Measurements from ENCODE around the gene HDAC6.
A peak's percentile ranks its signal among the peaks of the same experiment; 100 is the strongest.
"Not testable (repeated sequence)": the region's sequence is repeated elsewhere in the genome, so short reads cannot be mapped to it uniquely, and the experiment has no call there.

Gene HDAC6

DNA sequence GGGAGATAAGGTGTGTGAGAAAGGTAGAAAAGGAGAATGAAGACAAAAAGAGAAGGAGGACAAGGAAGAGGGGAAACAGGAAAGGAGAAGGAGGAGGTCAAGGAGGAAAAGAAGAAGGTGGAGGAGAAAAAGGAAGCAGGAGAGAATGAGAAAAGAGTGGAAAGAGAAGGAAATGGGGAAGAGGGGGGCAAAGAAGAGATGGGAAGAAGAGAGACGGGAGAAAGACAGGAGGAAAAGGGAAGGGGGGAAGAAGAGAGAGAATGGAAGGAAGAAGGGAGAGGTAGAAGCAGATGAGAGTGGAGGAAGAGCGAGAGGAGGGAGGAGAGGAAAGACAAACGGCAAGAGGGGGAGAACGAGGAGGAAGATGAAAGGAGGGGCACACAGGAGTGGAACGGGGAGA, 11.4 kb upstream of the HDAC6 start:
- no peak for DNase-seq

DNA sequence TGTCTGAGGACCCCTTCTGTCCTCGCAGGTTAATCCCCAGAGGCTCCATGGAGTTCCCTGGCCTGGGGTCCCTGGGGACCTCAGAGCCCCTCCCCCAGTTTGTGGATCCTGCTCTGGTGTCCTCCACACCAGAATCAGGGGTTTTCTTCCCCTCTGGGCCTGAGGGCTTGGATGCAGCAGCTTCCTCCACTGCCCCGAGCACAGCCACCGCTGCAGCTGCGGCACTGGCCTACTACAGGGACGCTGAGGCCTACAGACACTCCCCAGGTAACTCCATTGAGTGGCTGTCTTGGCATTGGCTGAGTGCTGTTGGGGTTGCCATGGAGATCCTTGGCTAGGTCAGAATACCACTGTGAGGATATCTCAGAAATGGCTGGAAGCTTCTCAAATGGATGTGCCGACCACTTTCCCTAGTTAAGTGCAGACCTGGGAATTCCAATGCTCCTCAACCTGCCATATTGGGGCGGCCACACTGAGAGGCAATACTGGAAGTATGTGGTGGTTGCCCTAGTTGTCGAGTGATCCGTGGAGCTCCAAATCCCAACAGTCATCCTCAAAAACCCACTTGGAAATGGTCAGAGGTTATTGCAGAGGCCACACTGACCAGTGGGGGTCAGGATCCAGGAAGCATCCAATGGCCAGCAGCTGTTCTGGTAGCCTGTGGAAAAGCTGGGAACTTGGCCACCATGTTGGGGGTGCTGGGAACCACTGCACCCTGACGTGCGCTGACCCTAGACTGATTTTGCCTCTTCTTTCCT, 10.6 kb upstream of the HDAC6 start:
- DNase-seq = no peak

DNA sequence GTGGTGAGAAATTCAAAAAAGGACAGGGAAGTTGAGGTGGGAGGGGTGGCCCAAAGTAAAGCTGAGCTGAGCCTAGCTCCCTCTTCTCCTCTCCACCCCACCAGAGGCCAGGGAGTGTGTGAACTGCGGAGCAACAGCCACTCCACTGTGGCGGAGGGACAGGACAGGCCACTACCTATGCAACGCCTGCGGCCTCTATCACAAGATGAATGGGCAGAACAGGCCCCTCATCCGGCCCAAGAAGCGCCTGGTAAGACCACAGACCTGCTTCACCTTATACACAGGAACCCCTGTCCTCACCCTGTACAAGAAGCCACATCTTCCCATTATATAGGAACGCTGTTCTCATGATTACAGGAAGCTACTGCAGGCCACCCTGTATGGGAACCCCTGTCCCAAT, 9.6 kb upstream of the HDAC6 start:
- DNase-seq = no peak

DNA sequence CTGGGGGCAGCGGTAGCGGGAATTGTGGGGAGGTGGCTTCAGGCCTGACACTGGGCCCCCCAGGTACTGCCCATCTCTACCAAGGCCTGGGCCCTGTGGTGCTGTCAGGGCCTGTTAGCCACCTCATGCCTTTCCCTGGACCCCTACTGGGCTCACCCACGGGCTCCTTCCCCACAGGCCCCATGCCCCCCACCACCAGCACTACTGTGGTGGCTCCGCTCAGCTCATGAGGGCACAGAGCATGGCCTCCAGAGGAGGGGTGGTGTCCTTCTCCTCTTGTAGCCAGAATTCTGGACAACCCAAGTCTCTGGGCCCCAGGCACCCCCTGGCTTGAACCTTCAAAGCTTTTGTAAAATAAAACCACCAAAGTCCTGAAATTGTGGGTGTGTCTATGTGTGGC, 7.9 kb upstream of the HDAC6 start:
- DNase-seq = no peak

DNA sequence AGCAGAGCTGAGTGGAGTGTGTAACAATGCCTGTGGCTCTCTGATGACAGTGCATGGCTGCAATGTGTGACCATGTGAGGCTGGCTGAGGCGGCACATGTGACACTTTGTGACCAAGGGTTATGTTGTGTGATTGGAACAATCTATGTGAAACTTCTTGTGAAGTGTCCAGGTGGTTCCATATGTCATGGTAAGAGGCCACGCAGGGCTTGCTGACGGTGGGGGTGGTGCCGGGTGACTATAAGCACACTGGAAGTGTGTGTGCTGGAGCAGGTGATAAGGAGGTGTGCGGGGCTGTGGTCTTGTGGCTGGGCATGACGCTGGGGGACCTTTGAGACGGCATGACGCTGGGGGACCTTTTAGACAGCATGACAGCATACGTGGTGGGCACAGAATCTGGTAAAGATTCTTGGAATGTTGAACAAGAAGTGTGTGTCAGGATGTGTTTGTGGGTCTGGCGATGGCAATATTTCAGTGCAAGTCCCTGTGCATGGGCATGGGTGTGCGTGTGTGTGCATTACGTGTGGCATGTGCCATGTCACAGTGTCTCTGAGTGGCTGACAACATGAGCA, 7.4 kb upstream of the HDAC6 start:
- no peak for DNase-seq

DNA sequence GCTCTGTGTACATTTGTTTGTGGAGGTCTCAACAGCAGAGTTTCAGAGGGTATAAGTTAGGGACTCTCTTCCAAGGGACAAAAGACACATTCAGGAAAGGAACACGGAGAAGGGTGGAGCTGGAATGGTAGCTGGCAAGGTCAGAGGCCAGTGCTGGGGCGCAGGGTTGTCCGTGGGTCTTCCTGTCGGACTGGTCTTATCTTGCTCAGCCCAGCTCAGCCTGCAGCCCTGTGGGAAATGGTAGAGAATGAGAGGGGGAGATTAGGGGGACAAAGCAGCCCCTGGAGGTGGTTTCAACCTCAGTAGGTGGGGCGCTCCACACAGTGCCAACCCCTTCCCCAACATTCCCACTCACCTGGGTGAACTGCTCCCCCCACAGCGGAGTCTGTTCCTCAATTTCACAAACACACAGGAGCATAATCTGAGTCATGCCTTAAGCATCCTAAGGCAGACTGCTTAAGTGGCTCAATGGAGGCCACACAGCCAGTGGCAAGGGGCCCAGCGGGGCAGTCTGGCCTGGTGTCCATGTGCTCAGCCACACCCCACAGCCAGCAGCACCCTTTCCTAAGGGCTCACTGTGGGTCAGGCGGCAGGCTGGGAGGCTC, 6.9 kb upstream of the HDAC6 start:
- no peak for DNase-seq

DNA sequence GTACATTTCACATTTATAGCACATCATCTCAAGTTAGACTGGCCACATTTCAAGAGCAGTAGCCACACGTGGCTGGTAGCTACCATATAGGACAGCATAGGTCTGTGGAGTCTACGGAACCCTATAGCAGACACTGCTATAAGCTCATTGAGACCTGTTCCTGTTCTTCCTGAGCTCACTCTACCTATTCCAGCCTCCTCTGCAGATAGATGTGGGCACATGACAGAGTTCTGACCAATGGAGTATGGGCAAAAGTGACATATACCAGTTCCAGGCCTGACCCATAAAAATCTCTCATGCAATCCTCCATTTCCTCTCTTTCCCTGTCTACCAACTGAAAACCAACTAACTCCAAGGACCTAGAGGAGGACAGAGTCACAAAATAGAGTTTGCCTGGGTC, 3.5 kb upstream of the HDAC6 start:
- no peak for DNase-seq

DNA sequence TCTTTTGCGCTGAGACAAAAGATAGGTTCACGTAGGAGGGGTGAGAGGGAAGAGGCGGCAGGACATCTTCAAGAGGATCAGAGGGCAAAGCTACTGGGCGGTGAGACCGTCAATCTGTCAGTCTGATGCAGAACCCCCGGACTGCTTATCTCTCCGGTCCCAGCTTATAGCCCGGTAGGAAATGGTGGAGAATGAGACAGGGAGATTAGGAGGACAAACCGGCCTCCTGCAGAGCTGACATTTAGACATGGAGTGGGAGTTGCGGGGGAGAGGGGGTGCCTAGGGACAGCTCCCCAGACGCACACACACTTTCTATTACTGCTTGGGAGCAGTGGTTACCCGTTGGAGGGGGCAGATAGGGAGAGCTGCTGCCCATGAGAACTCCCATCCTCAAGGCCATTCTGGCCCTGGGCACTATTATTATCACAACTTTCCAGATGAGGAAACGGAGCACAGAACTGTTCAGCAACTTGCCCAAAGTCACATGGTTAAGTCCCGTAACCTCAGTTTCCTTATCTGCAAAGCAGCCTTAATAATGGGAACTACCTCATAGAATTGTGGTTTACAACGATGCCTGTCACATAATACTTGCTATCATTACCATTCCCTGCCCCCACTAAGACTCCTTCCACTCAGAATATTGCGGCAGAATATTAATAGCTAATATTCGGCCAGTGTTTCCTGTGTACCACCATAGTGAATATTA, 1.1 kb upstream of the HDAC6 start:
- no peak for DNase-seq

DNA sequence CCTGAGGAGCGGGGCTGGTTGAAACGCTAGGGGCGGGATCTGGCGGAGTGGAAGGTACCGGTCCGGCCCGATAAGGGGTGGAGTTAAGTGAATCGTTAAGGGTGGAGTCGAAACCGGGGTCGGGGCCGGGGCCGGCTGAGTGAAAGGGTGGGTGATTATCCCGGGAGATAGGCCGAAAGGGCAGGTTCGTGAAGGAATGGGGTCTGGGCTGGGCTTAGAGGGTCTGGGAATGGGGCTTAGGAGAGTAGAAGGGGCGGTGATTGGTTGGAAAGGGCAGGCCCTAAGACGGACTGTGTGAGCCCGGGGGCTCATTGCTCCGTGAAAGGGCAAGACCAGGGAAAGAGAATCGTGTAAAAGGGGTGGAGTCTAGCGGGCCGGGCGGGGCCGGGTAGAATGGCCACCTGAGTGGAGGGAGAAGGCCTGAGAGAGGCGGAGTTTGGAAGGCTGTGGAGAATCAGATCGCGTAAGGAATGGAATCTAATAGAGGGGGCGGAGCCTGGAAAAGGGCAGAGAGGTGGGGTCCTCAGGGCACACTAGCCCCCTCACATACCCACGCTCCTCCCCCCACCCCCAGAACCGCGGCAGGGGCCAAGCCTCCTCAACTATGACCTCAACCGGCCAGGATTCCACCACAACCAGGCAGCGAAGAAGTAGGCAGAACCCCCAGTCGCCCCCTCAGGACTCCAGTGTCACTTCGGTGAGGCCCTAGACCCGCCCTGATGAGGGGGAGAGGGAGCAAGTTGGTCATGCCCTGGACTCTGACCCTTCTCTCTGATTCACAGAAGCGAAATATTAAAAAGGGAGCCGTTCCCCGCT, 430 bp downstream of the HDAC6 start:
- DNase-seq = peak; percentile 53

DNA sequence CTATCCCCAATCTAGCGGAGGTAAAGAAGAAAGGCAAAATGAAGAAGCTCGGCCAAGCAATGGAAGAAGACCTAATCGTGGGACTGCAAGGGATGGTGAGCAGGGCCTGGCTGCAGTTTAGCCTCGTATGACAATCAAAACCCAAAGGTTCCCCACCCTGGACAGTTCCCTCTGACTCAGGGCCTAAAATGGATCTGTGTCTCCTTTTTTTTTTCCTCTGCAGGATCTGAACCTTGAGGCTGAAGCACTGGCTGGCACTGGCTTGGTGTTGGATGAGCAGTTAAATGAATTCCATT, 986 bp downstream of the HDAC6 start:
- no peak for DNase-seq

DNA sequence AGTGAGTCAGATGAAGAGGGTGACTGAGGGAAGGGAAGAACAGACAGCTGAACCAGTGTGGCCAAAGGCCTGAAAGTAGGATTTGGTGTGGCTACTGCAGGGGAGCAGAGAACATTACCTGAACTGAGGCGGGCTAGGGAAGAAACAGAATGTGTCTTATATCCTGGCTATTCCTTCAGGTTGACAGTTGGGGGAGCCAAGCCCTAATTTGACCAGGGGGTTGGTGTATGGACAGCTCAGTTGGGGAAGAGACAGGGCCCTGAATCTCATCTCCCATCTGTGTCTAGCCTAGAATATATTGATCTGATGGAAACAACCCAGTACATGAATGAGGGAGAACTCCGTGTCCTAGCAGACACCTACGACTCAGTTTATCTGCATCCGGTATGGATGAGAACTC, 4.2 kb downstream of the HDAC6 start:
- DNase-seq = no peak

DNA sequence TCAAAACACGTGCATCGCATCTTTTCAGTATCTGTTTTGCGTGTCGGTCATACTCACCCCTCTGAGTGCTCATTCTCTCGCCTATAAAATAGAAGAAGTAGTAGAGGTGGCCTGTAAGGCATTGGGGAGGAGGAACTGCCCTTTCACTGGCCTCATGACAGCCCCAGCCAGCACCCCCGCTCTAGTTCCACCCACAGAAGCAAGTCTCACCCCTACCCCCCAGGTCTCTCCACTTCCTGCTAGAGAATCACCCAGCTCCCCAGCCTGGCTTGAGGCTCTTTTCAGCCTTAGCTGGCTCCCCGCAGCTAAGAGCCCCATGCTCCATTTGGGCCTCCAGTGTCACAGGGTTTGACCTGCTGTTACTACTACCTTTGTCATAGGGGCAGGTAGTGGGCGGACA, 11.8 kb downstream of the HDAC6 start:
- no peak for DNase-seq

DNA sequence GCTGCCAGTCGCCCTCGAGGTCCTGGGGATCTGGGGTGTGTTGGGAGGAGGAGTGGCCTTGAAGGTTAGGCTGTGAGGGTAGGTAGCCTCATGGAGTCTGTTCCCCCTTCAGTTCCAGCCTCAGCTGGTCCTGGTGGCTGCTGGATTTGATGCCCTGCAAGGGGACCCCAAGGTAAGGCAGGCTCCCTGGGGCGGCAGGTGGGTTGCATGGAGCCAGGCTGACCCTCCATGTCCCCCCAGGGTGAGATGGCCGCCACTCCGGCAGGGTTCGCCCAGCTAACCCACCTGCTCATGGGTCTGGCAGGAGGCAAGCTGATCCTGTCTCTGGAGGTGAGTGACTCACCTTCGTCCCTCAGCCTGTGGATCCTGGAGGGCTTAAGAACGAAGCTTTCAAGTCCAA, 12.9 kb downstream of the HDAC6 start:
- DNase-seq = no peak

DNA sequence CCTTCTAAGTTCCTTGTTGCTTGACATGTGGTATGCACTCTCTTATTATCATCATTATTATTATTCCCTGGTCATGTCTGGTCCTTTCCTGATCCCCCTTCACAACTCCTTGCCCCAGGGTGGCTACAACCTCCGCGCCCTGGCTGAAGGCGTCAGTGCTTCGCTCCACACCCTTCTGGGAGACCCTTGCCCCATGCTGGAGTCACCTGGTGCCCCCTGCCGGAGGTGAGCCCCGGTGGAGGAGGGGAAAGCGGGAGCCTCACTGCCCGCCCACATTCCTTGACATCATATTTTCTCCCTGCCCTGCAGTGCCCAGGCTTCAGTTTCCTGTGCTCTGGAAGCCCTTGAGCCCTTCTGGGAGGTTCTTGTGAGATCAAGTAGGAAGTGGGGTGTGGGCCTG, 13.4 kb downstream of the HDAC6 start:
- no peak for DNase-seq

DNA sequence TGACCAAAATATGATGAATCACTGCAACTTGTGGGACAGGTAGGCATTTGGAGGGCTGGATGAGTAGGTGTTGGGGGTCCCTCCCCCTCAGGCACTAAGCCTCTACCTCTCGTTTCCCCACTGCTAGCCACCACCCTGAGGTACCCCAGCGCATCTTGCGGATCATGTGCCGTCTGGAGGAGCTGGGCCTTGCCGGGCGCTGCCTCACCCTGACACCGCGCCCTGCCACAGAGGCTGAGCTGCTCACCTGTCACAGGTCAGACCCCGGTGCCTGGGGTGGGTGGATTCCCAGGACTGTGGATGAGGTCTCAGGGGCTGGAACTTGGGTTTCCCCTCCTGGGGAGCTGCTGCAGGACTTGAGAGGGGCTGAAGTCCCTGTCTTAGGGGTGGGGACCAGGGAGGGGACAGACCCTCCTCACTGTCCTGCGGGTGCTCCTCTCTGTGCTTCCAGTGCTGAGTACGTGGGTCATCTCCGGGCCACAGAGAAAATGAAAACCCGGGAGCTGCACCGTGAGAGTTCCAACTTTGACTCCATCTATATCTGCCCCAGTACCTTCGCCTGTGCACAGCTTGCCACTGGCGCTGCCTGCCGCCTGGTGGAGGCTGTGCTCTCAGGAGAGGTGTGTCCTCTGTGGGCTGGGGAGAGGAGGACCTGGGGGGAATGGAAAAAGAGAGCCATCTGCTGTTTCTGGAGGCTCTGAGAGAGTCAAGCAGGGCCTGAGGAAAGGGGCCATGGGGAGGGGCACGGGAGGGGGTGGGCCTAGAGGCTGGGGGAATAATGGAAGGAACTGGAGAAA, 14.3 kb downstream of the HDAC6 start:
- DNase-seq = no peak

DNA sequence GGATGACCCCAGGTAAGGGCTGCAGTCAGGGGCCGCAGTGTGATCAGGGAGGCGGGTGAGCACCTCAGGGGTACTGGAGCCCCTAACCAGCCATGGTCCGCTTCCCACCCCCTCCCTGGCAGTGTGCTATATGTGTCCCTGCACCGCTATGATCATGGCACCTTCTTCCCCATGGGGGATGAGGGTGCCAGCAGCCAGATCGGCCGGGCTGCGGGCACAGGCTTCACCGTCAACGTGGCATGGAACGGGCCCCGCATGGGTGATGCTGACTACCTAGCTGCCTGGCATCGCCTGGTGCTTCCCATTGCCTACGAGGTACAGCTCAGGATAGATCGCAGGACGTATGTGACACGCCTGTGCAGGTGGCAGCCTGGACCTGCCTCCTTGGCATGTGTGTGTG, 16.2 kb downstream of the HDAC6 start:
- DNase-seq = no peak

DNA sequence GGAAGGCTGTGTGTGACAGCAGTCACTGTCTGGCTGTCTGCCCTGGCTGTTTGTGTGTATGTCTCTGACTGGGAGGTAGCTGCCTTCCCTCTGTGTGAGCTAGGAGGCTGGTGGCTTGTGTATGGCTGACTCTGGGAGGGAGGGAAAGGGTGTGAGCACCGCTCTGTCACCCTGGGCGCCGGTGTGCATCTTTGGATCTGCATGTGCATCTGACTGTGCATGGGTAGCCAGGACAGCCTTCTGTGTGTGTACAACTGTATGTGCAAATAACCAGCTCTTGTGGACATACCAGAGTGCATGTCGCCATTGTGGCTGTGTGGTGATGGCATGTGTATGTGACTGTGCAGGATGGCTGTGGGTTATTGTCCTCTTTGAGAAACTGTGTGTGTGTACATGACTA, 17.0 kb downstream of the HDAC6 start:
- DNase-seq = no peak

DNA sequence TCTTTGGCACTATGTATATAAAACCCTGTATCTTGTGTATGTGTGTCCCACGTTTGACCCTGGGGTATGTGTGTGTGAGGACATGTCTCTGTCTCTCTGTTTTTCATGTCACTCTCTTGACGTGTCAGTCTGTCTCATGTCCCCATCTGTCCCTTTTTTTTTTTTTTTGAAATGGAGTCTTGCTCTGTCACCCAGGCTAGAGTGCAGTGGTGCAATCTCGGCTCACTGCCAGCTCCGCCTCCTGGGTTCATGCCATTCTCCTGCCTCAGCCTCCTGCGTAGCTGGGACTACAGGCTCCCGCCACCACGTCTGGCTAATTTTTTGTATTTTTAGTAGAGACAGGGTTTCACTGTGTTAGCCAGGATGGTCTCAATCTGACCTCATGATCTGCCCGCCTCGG, 17.5 kb downstream of the HDAC6 start:
- DNase-seq = not testable (repeated sequence)

DNA sequence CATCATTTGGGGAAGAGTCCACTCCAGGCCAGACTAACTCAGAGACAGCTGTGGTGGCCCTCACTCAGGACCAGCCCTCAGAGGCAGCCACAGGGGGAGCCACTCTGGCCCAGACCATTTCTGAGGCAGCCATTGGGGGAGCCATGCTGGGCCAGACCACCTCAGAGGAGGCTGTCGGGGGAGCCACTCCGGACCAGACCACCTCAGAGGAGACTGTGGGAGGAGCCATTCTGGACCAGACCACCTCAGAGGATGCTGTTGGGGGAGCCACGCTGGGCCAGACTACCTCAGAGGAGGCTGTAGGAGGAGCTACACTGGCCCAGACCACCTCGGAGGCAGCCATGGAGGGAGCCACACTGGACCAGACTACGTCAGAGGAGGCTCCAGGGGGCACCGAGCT, 21.2 kb downstream of the HDAC6 start:
- no peak for DNase-seq

DNA sequence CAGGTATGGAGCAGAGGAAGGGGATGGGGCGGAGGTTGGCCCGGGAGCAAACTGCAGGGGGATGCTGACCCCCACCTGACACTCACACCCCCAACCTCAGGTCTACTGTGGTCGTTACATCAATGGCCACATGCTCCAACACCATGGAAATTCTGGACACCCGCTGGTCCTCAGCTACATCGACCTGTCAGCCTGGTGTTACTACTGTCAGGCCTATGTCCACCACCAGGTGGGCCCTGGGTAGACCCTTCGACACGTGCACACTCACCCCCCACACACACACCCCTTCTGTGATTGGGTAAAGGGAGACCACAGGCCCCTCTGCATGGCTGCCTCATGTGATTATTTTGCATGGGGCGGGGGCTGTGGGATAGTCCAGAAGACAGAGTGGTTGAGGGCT, 22.2 kb downstream of the HDAC6 start:
- no peak for DNase-seq

DNA sequence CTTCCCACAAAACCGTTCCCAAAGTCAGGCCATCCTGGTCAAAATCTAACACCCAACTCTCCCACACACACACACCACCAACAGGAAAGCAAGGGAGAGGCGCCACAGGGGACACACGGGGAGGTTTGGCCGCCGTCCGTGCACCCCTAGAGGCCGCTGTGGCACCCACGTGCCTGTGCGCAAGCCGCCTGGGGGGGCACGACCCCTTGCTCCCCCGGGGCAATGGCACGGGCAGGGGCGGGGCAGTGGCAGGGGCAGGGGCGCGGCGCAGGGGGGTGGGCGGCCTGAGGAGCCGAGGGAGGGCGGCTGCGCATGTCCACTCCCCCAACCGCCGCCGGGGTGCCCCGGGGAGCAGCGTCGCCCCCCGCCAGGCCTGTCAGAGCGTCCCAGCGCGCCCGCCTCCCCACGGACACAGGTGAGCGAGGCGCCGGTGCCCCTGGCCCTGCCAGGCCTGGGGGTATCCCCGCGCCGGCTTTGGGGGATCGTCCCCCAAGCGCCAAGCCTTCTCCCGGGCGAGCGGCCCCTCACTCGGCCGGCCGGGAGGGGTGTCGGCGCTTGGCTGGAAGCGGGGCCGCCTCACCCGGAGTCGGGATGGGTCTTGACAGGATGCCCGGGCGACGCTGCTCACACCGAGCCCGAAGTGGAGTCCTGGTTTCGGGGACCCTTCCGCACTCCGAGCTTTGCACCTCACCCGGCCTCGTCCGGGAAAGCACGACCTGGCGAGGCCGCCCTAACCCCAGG, 24.4 kb downstream of the HDAC6 start, which contains the start of gene ERAS:
Gene ERAS, plus strand, starts transcription at position 379 of the 741 bp plus-strand sequence. CDS start 2,611 bp downstream, outside the sequence.
- DNase-seq = no peak

Data from NCI-H2029 treated with DMSO at 0.1 percent for 48 hours (cell line).